CD1c-positive myeloid dendritic cell (primary cell): ENCODE data around the gene SPAG9.

Experiments used
- DNase-seq: peaks from one replicate; pipeline ENCODE4 v3.0.0-alpha.2; 2016; ENCODE audit errors: extremely low spot score

The SPAG9 gene

GRCh38 chr17:50918933-50919296, 201.8 kb downstream of the SPAG9 start:
- DNase-seq, result peak; percentile 87

DNA sequence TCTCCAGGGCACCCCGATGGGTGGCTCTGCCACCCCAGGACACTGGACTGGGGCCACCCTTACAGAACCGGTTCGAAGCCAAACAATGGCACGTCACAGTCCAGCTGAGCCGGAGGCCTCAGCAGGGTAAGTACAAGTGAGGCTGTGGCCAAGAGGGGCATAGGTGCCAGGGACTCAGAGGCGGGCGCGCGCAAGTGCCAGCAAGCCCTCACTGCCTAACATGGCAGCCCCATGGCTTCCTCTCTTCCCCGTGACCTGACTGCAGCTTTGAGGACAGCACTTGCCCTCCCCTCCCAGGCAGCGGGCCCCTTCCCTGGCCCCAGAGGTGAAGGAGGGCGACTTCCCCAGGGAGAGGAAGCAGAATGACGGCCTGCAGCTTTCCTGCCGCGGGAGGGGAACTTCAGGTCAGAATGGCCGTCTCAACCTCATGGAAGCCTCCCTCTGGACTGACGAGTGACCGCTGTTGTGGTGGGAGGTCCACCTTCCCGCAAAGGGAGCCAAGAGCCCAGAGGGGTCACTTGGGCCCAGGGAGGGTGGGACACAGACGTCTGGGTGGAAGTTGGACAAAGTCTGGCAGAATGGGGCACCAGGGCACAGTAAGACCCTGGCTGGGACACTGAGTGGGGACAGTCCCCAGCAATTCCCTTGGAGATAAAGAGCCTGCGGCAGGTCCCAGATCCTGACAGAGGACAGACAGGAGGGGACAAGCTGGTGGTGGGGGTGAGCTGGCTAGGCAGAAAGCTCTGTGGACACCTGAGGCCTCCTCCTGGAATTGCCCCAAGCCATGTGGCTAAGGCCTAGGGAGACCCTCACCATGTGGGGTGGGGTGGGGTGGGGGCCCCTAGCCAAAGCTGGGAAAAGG, 202.4 kb downstream of the SPAG9 start:
- peak; percentile 66 for DNase-seq

- DNase-seq, result no peak
These were observed 203.3 kb downstream of the SPAG9 start for GRCh38 chr17:50917418-50917743.

- no peak for DNase-seq
These were observed 203.8 kb downstream of the SPAG9 start for GRCh38 chr17:50916708-50917417.

DNA sequence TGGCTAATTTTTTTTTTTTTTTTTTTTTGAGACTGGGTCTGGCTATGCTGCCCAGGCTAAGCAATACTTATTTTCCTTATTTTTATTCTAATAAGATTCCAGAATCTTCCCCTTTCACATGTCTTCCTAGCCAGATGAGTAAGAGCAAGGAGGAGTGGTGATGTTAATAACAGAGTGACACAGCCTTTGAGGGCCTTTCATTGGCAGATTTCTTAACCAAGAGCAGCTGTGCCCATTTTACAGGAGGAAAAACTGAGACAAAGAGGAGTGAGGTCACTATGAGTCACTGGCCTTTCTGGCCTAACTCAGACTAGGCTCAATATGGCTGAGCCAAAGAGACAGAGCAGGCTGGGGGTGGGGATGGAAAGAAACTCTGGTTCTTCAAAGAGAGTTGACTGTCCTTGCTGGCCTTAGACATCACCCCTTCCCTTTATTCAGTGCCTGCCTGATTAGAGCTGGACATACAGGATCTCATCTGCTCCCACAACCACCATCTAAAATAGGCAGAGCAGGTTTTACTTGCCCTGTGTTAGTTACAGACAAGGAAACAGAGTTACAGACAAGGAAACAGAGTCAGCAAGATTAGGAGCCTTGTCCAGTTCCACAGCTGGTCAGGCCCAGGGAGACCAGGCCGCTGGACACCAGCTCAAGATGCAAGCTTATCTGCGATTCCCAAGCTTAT, 204.5 kb downstream of the SPAG9 start:
- DNase-seq, result peak; percentile 18

DNA sequence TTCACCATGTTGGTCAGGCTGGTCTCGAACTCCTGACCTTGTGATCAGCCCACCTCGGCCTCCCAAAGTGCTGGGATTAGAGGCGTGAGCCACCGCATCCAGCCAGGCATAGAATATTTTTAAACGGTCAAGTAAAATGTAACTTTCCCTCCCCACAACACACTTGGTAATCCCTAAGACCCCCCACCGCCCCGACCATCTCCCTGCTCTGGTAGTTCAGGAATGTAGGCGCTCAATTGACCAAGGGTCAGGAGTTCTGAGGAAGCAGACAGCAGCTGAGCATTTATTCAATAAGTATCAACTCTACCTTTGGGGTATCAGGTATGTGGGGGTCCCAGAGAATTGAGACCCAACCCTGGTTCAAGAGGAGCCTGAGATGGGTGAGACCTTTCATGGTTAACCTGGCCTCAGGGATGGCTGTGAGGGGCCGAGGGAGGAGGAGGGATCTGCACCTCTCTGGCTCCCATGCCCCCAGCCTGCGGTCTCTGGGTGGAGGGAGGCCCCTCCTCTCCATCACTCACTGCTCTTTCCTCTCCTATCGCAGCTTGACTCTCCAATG, 206.1 kb downstream of the SPAG9 start:
- DNase-seq, result no peak

- DNase-seq, result no peak
These were observed 207.5 kb downstream of the SPAG9 start for GRCh38 chr17:50913120-50913519.
